Keratinocyte (primary cell): ENCODE results near the gene GLDC. TPM values are rescaled to one million over a fixed set of nuclear protein-coding genes. Genes with fewer than 3 reads are reported as not detected.

Experiments
- DNase-seq: peaks from one replicate; pipeline ENCODE4 v3.0.0-alpha.2; 2011; ENCODE audit warnings: low read depth, missing footprints, low spot score
- FAIRE-seq: peaks from 2 replicates; lab custom pipeline; 2011; peaks lifted over from hg19 to GRCh38; lab: Jason Lieb, UNC
- H2AFZ ChIP-seq: 2 replicates; pipeline ENCODE4 v1.6.0; 2012; ENCODE audit warnings: low read length, control low read depth, inconsistent platforms; ENCODE audit not compliant: control insufficient read depth
- H3K27ac ChIP-seq: 2 replicates; pipeline ENCODE4 v1.5.1; 2011; ENCODE audit warnings: low read length; ENCODE audit not compliant: control insufficient read depth, insufficient read depth
- H3K27me3 ChIP-seq: 3 replicates; pipeline ENCODE4 v1.6.0; 2011; ENCODE audit warnings: low read length; ENCODE audit not compliant: control insufficient read depth, insufficient read depth; ENCODE audit errors: extremely low read depth
- H3K36me3 ChIP-seq, 2 experiments: 2 replicates in 1 of 2; 3 replicates in 1 of 2; pipeline ENCODE4 v1.5.1; 2011; ENCODE audit warnings: low read length in 2 of 2, mild to moderate bottlenecking in 1 of 2; ENCODE audit not compliant: control insufficient read depth in 2 of 2, insufficient read depth in 2 of 2; ENCODE audit errors: extremely low read depth in 1 of 2
- H3K4me1 ChIP-seq: 3 replicates; pipeline ENCODE4 v1.5.1; 2011; ENCODE audit warnings: low read length; ENCODE audit not compliant: control insufficient read depth, insufficient read depth; ENCODE audit errors: extremely low read depth
- H3K4me2 ChIP-seq: 3 replicates; pipeline ENCODE4 v1.6.0; 2011; ENCODE audit warnings: low read depth, low read length; ENCODE audit not compliant: control insufficient read depth, insufficient read depth; ENCODE audit errors: extremely low read depth
- H3K4me3 ChIP-seq, 3 experiments: fragments of 200-600 bp in 1 of 3; sonication (generic) in 1 of 3; 2 replicates in 2 of 3; 3 replicates in 1 of 3; pipeline ENCODE4 v1.5.1; 2011 to 2016; ENCODE audit warnings: low read length in 3 of 3, mild to moderate bottlenecking in 3 of 3, control low read depth in 2 of 3, inconsistent platforms in 1 of 3, low read depth in 1 of 3, mixed read lengths in 1 of 3, mixed run types in 1 of 3, moderate library complexity in 1 of 3; ENCODE audit not compliant: control insufficient read depth in 2 of 3, insufficient read depth in 2 of 3; ENCODE audit errors: extremely low read depth in 1 of 3
- H3K79me2 ChIP-seq: 2 replicates; pipeline ENCODE4 v1.6.0; 2012; ENCODE audit warnings: low read length; ENCODE audit not compliant: control insufficient read depth, insufficient read depth
- H3K9ac ChIP-seq: 3 replicates; pipeline ENCODE4 v1.6.0; 2011; ENCODE audit warnings: low read length; ENCODE audit not compliant: control insufficient read depth, insufficient read depth; ENCODE audit errors: extremely low read depth
- H3K9me1 ChIP-seq: 3 replicates; pipeline ENCODE4 v1.6.0; 2011; ENCODE audit warnings: low read length; ENCODE audit not compliant: control insufficient read depth, insufficient read depth; ENCODE audit errors: extremely low read depth
- H3K9me3 ChIP-seq: 2 replicates; pipeline ENCODE4 v1.5.1; 2012; ENCODE audit warnings: low read depth, low read length; ENCODE audit not compliant: control insufficient read depth
- H4K20me1 ChIP-seq: 3 replicates; pipeline ENCODE4 v1.6.0; 2011; ENCODE audit warnings: low read length; ENCODE audit not compliant: control insufficient read depth, insufficient read depth; ENCODE audit errors: extremely low read depth
- CTCF ChIP-seq, 3 experiments: IDR thresholded peaks in 1 of 3; conservative IDR thresholded peaks in 1 of 3; optimal IDR thresholded peaks in 1 of 3; 2 replicates in 2 of 3; 3 replicates in 1 of 3; pipeline versions ENCODE3 to v1.5.1; 2011; ENCODE audit warnings: low read length in 3 of 3, mild to moderate bottlenecking in 3 of 3, moderate library complexity in 2 of 3, control low read depth in 1 of 3, inconsistent platforms in 1 of 3; ENCODE audit not compliant: insufficient read depth in 2 of 3; ENCODE audit errors: extremely low read depth in 1 of 3
- EZH2 ChIP-seq: IDR thresholded peaks from one replicate; pipeline ENCODE4 v1.6.1; 2012; ENCODE audit warnings: inconsistent platforms, mild to moderate bottlenecking, low read length, moderate library complexity
- dilution Hi-C: fragments of 300-500 bp; cut with MboI; formaldehyde crosslinking; loops from one replicate; pipeline ENCODE4 v1.7.0; 2020; ENCODE audit warnings: low sequenced_read_pairs; ENCODE audit not compliant: extremely low pct_ligation_motif_present
- polyA plus RNA-seq, 5 experiments: library from polyadenylated mRNA; depleted of rRNA in 3 of 5; stranded (reverse) in 3 of 5; stranded (forward) in 1 of 5; unstranded in 1 of 5; fragments of >200 nt; gene quantifications; 1 replicate in 1 of 5; 2 replicates in 3 of 5; 3 replicates in 1 of 5; pipeline versions ENCODE4 v1.2.1 to v1.2.3, GENCODE V29; 2011 to 2012; ENCODE audit warnings: missing spikeins in 2 of 5, low read depth in 1 of 5, low replicate concordance in 1 of 5

The GLDC gene
- polyA plus RNA-seq, 1 donor (not counting 4 experiments of a cell fraction or from before 2014, with no cell fraction given): 0.69 TPM

GRCh38 chr9:6641561-6641960 lies 4.0 kb downstream of the GLDC start:
- no peaks in the 10 kb centered on the region for H3K9me3 ChIP-seq
- H4K20me1 ChIP-seq: no peaks in the 10 kb centered on the region
- FAIRE-seq (no peak), DNase-seq (no peak)
- no peak overlapping the region for H3K4me2 ChIP-seq
- H3K4me1 ChIP-seq: peaks cover 2% of the 10 kb centered on the region
- peaks cover 21% of the 10 kb centered on the region for H3K27me3 ChIP-seq
- H3K4me3 ChIP-seq: no peak overlapping the region
- H3K36me3 ChIP-seq: no peaks in the 10 kb centered on the region
- no peak overlapping the region for H3K27ac ChIP-seq
- H2AFZ ChIP-seq: no peak overlapping the region
- dilution Hi-C loops: no loop called here
- TF ChIP-seq EZH2: no peak
- TF ChIP-seq CTCF (optimal IDR thresholded peaks at IDR 0.05 in 1 of 3, IDR thresholded peaks at IDR 0.05 in 1 of 3, conservative IDR thresholded peaks at IDR 0.05 in 1 of 3; ENCODE audit: extremely low read depth in 1 of 3, insufficient read depth in 2 of 3, low read length in 3 of 3): no peak
- no peaks in the 10 kb centered on the region for H3K79me2 ChIP-seq
- H3K9me1 ChIP-seq: no peaks in the 10 kb centered on the region
- H3K9ac ChIP-seq: no peak overlapping the region

- H3K9me3 ChIP-seq: no peaks in the 10 kb centered on the region
- peaks cover 21% of the 10 kb centered on the region for H3K27me3 ChIP-seq
- dilution Hi-C loops: no loop called here
- H3K27ac ChIP-seq: no peak overlapping the region
- DNase-seq (no peak), FAIRE-seq (no peak)
- no peak overlapping the region for H3K4me3 ChIP-seq
- H3K4me2 ChIP-seq: no peak overlapping the region
- TF ChIP-seq CTCF (optimal IDR thresholded peaks at IDR 0.05 in 1 of 3, IDR thresholded peaks at IDR 0.05 in 1 of 3, conservative IDR thresholded peaks at IDR 0.05 in 1 of 3; ENCODE audit: extremely low read depth in 1 of 3, insufficient read depth in 2 of 3, low read length in 3 of 3): no peak
- no peak for TF ChIP-seq EZH2
- H2AFZ ChIP-seq: no peak overlapping the region
- H3K36me3 ChIP-seq: no peaks in the 10 kb centered on the region
- no peaks in the 10 kb centered on the region for H3K9me1 ChIP-seq
- no peak overlapping the region for H3K9ac ChIP-seq
- H3K4me1 ChIP-seq: peaks cover 2% of the 10 kb centered on the region
- H3K79me2 ChIP-seq: no peaks in the 10 kb centered on the region
- no peaks in the 10 kb centered on the region for H4K20me1 ChIP-seq
These were observed 4.5 kb downstream of the GLDC start for GRCh38 chr9:6641056-6641455.
